Endothelial cell of hepatic sinusoid (primary cell): Measurements from ENCODE around the gene XG.
"Not testable (repeated sequence)": the region's sequence is repeated elsewhere in the genome, so short reads cannot be mapped to it uniquely, and the experiment has no call there.

Experiments used
- in situ Hi-C: cut with HindIII; loops from 2 replicates; pipeline ENCODE4 v1.10.0; 2017; ENCODE audit warnings: low sequenced_read_pairs

The XG gene, protein sequence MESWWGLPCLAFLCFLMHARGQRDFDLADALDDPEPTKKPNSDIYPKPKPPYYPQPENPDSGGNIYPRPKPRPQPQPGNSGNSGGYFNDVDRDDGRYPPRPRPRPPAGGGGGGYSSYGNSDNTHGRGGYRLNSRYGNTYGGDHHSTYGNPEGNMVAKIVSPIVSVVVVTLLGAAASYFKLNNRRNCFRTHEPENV

DNA sequence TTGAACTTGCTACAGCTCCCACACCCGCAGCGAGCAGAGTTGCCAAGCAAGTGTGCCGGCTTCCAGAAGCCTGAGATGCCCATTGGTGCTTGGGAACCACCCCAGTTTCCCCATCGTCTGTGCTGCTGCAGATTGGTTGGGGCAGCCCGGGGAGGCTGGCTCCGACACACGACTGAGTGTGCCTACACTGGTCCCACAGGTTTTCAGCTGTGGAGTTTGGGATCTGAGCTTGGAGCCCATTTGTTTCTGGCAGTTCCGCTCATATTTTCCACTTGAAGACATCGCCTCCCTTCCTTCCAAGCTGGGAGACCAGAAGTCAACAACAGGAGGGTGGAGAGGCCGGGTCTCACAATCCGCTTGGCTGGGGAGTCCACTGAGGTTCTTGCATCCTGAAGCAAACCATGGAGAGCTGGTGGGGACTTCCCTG, at the start of gene XG:
XG (plus strand) TSS at position 167 of the 427 bp plus-strand sequence; CDS start at position 402, 235 bp downstream.
- in situ Hi-C loops: not testable (repeated sequence)

DNA sequence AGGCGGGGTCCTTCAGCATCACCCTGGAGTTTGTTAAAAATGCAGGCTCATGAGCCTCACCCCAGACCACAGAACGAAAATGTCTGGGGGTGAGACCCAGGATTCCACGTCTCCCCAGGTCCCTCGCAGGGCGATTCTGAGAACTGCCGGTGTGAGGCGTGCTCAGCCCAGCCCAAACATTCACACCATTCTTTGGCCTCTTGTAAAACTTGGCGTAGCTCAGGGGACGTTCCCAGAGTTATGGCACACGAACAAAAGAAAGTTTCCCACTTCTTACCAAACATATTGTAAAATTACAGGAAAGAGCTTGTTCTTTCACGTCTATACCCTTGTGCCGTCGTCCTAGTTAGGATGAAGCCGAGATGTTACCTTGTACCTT, 47.9 kb upstream of the XG start:
- in situ Hi-C loops: no loop called here

DNA sequence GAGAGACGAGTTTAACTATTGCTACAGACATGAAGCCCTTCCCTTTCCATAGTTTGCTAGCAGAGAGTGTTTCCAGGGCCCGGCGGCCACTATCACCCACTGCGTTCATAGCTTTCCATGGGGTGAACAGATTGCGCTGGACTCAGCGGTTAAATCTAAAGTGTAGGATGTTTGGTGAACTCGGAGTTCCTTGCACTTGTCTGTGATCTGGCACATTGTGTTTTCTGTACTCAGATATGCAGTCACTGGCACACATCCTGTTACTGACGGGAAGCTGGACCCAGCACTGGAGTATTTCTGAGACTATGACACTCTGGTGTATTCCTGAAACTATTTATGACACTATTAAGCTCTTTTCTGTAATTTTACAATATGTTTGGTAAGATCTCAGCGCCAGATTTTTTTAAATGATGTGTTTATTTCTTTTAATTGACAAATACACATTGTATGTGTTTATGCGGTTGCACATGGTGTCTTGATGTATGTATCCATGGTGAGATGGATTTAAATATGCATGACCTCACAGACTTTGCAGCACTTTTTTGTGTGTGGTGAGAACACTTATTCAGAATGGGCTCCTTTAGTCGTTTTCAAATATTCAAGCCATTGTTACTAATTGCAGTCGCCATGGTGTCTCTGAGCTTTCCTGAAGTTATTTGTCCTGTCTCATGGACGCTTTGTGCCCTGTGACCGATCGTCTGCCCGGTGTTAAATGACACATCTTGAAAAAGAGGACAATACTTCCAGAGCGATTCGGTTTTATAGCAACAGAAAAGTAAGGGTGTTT, 46.6 kb upstream of the XG start:
- in situ Hi-C loops: no loop called here

DNA sequence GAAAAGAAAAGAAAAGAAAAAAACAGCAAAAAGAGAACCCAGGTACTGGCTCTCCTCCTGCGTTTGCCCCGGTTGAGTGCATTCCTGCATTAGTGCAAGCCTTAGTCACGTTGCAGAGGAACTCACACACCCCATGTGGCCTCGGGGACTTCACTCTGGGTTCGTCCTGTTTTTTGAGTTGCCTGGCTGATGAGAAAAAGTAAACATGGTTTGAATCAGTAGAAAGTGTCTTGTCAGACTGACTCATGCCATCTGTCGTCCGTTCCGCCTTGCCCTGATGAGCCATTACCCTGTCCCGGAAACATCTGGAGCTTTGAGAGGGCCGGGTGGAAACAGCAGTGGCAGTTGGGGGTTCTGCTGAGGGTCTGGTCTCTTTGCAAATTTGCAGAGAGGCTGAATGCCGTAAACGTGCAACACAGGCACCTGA, 44.5 kb upstream of the XG start:
- in situ Hi-C loops: no loop called here

DNA sequence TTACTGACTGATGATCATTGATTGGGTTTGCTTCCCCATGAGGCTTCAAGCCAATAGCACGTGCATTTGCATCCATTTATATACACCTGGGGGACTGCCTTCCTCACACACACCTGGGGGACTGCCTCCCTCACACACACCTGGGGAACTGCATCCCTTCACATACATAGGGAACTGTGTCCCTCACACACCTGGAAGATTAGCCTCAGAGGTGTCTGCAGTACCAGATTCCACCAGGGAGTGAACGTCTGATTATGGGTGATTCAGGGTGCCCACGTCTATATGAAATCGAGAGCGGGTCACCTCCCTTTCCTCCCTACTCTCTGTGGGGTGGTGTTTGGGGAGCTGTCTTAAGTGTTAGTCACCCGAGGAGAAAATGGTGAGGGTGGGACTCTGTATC, 43.8 kb upstream of the XG start:
- in situ Hi-C loops: no loop called here

DNA sequence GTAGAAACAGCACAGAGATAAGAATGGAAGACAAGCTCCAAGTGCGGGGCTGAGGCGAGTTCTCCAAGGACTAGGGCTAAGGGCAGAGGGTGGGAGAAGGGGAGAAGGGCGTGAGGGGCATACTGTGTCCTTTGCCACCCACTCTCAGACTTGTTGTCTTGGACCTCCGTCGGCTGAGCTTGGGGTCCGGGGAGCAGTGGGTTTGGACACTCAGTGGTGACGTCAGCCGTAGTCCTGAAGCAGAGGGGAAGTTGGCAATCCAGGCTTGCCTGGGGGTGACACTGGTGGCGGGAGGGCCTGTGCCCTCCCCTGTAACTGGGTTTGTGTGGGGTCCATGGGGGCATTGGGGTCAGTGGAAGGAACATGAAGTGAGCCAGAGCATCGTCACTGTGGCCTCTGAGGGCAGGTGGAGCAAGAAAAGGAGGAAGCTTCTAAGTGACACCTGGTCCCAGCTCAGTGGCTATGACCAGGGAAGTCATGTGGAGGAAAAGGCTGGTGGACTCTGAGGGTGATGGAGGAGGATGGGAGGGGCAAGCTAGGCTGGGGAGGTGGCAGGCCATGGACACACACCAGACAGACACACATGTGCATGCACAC, 43.1 kb upstream of the XG start:
- in situ Hi-C loops: no loop called here

DNA sequence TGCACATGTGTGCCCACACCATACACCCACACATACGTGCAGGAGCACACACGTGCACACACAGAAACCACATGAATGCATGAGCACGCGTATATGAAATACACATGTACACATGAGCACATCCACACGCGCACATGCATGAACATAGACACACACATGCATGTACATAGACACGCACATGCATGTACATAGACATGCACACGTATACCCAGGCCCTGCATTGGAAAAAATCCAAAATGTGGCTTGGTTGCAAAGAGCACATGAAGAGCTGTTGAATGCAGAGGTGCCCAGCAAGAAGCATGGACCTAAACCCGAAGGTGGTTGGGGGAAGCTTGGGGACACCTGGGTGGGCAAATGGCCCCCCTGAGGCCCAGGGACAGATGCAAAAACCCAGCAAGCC, 42.3 kb upstream of the XG start:
- in situ Hi-C loops: no loop called here

DNA sequence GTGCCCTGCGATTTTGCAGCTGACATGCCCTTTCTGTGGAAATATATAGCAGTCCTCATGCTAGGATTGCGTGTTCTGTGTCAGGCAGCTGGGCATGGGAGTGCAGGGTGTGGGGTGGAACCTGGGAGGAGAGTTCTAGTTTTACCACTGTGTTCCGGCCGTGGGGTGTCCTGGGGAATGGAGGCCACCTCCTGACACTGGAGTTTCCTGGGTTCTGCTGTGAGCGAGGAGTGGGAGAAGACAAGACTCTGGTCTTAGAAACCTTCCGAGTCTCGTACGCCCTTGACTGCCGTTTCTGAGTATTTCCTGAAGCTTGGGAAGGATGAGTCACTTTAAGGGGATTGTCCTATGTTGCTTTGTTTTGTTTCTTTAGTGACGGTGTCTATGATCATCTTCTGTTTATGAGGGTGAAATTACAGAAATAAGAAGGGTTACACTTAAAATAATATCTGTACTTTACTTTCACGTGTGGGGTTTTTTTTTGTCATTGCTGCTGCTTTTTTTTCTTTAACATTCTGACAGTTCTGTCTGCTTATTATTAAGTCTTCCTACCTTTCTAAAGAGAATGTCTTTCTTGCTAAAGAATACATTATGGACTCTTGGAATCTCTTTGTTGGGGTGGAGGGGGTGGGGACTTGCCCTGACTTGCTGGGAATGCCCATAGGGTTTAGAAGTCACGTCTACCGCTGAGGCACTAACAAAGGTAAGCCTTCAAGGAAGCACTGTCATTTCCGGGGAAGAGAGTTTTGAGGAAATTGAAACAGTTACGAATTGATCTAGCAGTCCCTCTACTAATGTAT, 41.6 kb upstream of the XG start:
- in situ Hi-C loops: no loop called here

DNA sequence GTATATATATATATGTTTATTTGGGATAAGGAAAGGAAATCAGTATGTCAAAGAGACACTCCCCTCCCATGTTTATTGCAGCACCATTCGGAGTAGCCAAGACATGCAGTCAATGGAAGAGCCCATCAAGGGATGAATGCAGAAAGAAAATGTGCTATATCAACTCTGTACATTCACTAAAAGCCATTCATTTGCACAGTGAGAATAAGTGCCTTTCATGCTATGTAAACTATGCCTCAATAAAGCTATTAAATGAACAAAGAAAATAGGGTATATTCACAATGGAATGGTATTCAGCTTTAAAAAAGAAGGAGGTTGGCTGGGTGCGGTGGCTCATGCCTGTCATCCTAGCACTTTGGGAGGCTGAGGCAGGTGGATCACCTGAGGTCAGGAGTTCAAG, 40.4 kb upstream of the XG start:
- in situ Hi-C loops: no loop called here

DNA sequence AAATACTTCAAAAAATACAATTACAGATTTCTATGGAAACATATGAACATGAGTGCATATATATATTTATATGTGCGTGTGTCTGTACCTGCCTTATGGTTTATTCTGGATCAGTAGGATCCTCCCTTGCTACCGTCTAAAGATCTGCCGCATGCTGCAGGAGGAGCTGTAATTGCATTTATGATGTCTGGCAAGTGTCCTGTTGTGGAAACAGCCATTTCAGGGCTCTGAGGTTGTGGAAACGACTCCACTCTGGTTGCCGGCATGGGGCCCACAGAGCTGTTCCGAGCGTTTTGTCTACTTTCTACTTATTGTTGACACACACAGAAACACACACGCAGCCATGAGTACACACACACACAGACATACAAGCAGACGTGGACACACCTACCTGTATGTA, 39.4 kb upstream of the XG start:
- in situ Hi-C loops: no loop called here

DNA sequence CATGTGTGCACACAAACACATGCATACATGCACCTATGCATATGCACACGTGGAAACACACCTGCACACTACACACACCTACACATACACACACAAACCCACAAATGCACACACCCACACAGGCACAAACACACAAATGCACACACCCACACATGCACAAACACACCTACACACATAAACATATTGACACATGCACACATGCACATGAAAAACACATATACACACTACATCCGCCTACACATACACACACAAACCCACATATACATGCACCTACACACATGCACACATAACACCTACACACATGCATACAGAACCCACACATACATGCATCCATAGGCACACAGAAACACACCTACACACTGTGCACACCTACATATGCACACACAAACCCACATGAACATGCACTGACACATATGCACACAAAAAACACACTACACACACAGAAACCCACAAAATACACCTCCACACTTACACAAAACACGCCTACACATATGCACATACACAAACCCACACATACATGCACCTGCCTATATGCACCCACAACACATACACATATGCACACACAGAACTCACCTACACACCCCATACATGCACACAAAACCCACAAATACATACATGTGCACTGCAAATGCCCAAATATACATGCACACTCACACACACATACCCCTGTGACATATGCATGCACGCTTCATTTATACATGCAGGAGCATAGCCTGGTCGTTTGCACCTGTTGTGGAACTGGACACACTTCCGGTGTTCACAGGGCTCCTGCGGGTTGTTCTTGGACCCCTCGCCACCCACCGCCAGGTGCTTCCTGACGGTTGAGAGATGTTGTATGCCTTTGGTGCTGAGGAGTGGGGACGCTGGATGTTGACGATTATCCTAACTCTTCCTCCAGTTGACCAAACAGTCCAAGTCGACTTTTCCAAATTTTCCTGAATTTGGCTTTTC, 38.7 kb upstream of the XG start:
- in situ Hi-C loops: no loop called here

DNA sequence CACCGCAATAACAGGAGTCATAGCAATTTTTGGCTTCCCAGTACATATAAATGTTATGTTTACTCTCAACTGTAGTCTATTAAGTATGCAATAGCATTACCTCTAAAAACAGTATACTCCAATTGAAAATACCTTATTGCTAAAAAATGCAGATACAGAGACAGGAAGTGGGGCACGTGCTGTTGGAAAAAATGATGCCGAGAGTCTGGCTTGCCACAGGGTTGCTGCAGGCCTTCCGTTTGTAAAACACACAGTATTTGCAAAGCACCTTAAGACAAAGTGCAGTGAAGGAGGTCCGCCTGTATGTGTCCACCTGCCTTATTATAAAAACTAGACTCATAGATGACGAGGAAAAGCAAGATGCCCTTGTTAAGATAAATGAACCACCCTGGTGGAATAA, 37.3 kb upstream of the XG start:
- in situ Hi-C loops: no loop called here

DNA sequence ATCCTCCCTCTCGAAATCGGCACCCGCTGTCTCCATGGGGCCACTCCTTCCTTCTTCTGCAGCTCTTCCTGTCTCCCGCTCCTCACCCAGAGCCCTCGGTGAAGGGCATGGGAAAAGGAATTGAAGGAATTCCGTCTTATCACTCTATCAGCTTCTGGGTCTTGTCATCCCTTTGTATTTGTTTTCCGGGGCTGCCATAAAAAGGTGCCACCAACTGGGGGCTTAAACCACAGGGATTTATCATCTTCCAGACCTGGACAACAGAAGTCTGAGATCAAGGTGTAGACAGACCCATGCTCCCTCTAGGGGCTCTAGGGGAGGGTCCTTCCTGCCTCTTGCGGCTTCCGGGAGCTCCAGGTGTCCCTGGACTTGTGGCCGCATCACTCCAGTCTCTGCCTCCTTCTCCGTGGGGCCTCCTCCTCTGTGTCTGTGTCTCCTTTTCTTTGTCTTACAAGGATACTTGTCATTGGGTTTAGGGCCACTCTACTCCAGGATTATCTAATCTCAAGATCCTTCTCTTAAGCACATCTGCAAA, 36.7 kb upstream of the XG start:
- in situ Hi-C loops: no loop called here

DNA sequence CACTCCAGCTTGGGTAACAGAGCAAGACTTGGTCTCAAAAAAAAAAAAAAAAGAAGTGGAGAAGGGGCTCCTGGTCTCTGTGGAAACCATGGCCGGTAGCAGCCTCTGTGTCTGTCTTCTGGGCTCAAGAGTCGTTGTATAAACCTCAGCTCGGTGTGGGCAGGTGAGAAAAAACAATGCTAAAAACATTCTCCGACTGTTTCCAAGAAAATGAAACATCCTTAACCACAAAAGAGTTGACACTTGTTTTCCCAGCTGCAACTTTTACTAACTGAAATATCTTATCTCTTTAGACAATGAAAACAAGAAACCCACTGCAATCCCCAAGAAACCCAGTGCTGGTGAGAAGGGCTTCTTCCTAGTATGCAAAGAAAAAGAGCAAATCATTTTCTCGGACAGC, 34.5 kb upstream of the XG start:
- in situ Hi-C loops: no loop called here

DNA sequence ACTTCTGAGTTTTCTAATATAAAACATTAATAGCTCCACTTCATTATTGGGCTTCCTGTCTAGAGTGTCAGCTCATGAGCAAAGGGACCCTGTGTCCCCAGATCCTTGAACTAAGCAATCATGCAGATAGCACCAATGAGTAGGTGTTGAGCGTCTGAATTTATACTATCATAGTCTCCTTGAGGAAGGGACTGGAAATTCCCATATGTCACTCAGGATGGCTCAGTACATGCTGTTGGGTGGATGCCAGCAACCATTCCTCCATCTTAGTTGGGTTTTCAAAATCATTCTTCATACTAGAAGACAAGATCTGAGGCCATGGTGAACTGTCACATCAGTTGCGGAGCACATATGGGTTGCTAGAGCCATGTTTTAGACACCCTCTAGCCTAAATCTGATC, 33.0 kb upstream of the XG start:
- in situ Hi-C loops: no loop called here

DNA sequence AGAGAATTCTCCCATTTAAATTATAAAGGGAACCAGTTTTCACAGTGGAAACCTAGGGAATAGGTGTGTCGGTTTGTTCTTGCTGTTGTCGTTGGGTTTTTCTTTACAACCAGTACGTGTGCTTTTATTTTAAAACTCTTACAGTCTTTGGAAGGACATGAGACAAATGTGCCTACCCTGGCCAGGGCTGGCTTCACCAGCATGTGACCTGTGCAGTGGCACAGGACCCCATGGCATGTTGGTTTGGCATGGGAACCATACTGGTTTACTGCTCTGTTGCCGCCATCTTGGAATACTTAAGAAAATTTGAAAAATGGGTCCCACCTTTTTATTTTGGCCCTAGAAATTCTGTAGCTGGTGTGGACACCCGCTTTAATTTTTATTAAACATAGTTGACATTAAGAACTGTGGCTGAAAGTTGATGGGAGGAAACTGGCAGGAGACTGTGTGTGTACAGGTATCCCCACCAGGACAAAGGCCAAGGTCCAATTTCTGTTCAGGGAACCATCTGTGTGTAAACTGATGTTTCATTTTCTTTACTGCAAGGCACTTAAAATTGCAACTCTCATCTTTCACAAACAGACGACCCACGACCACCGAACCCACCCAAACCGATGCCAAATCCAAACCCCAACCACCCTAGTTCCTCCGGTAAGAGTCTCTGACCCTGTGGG, 31.9 kb upstream of the XG start:
- in situ Hi-C loops: no loop called here

DNA sequence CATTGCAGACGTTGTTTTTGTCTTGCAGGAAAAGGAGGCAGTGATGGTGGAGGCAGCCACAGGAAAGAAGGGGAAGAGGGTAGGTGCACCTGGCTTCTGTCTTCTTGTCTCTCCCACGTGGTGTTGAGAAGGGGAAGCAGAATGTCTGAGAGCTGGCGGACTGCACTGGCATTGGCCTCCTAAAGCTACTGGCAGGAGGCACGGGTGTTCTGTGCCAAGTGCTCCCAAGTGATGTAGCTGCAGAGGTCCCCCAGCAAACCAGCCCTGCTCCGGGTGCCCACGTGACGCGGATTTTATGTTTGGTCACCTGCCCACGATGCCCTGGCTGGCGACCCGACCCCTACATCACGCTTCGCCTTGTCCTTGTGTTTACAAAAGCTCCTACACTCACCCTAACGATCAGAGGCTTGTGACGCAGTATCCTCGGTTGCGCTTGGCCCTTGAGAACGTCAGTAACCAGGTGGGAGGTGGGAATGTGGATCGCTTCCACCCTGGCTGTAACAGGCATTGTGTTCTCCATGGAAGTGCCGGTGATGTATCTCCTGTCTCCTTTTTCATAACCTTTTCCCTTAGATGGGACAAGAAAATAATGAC, 28.5 kb upstream of the XG start:
- in situ Hi-C loops: no loop called here

DNA sequence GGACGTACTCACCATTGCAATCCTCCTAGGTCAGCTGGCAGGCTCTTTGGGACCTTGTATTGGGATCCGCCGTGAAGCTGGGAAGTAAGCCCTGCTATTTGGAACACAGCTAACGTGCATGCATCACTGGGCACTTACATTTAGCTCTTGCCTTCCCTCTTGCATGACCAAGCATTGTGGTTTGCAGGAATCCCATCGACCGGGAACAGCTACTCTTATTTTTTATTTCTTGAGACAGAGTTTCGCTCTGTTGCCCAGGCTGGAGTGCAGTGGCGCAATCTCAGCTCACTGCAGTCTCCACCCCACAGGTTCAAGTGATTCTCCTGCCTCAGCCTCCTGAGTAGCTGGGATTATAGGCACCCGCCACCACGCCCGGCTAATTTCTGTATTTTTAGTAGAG, 24.6 kb upstream of the XG start:
- in situ Hi-C loops: not testable (repeated sequence)

DNA sequence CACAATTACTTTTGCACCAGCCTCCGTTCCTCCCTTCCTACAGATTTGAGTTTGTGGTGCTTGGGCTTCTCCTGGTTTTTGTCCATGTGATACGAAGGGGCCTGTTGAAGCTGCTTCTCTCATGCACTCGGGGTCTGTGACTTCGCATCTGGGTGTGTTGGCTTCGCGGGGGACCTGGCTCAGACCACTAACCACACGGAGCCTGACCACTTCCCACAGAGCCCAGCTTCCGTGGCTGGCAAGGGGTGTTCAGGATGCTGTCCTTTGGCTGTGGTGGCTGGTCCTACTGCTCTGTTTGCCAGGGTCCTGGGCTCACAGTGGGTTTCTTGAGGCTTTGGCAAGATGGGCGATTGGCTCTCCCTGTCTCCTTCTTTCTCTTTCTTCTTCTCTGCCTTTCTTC, 19.8 kb upstream of the XG start:
- in situ Hi-C loops: no loop called here
